GM21526 (cell line): ENCODE measurements around the gene DLX1.
"Not testable (repeated sequence)": the region's sequence is repeated elsewhere in the genome, so short reads cannot be mapped to it uniquely, and the experiment has no call there.

Source experiments
- ATAC-seq: cut with Tn5 transposase; IDR thresholded peaks from one replicate; pipeline ENCODE4 v1.9.1; 2021; ENCODE audit warnings: moderate library complexity; ENCODE audit not compliant: unreplicated experiment, low FRiP score

DLX1 gene

DNA sequence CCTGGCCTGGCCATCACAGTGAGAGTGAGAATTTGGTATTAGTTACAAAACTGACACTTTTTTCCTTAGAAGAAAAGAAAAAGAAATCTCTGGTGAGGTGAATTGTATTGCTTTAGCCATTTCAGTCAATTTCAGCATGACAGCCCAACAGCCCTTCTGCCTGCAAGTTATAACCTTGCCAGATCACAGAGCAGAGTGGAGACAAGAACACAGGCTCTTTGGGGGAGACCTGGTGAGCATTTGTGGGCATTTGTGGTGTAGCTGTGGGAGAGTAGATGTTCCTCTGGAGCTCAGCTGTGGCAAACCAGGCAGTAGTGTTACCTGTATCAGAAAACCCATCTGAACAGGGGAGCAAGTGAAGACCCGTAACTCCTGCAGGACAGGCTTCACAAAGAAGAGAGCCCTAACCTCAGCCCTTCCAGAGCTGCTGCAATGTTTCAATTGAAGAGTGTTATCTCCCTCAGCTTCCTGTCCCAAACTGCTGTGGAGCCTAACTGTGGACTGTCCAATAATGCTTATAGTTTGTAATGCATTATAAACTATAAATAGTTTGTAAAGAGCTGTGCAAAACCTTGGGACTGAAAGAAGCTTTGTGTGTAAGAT, 22.8 kb upstream of the DLX1 start:
- no peak for ATAC-seq

DNA sequence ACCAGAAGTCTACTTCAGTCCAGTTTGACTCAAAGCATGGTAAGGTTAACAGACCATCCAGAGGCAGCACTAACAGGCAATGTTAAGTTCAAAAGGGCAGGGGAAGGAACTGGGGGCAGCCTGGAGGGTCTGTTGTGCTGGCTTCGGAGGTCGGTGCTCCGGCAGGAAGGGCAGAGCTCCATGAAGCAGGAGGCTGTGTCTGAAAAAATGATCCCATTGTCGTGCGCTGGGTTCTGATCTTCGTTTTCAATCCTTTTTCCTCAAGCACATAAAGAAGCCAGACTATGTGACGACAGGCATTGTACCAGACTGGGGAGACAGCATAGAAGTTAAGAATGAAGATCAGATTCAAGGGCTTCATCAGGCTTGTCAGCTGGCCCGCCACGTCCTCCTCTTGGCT, 21.9 kb upstream of the DLX1 start:
- no peak for ATAC-seq

DNA sequence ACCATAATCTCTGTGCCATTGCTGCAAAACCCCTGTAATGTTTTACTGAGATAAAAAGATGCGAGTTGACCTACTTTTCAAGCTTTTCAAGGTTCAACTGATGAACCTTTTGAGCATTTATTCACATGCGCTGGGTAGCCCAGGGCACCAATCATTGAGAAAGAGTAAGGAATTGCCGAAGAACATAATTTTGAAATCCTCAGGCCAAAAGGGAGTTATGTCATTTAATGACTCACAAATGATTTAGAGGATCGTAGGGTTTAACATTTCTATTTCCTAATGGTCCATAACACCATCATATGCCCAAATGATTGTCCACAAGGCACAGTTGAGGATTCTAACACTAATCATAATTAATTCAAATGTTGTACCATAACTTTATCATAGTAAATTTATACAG, 20.2 kb upstream of the DLX1 start:
- ATAC-seq, result no peak

DNA sequence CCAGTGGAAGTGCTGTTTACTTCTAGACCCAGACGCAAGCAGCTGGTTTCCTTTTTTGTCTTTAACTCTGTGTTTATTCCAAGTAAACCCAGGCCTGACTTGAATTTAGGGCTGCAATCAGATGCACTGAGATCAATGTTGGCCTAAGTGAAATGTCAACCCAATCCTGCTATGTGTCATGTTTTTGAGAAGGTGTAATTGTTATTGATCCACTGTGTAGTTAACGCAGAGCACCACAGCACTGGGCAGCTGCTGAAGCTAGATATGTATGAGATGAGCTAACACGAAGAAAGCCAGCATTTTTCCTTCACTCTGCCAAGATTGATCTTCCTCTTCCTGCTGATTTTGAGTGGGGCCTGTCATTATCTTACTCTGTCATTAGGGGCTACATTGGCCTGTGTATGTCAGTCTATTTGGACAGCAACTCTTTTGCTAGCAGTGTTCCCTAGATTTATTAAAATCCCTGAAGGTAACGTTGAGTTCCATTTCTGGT, 18.9 kb upstream of the DLX1 start:
- ATAC-seq, result no peak

DNA sequence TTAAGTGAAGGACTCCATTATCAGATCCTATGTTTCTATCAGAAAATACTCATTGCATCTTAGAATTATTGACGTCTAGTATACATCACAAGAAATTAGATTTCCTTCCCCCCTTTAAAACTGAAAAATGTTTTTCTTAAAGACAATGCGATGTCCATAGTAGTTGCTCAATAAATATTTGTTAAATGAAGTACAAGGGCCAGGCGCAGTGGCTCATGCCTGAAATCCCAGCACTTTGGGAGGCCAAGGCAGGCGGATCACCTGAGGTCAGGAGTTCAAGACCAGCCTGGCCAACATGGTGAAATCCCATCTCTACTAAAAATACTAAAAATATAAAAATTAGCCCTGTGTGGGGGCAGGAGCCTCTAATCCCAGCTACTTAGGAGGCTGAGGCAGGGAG, 17.4 kb upstream of the DLX1 start:
- not testable (repeated sequence) for ATAC-seq

DNA sequence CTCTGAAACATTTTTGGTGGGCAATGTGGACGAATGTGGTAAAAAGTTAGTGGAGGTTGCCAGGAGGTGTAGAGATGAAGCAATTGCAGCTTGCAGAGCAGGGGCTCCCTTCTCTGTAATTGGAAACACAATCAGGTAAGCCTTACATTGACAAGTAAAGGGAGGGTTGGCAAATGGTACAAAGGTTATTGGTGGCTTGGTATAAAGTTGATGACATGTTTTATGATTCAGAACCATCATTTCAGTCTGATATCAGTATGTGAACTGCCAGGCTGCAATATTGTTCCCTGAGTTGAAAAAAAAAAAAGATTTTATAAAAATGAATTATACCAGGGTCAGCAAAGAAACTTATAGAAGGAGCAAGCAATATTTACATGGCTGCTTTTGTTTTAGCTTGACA, 14.4 kb upstream of the DLX1 start:
- no peak for ATAC-seq

DNA sequence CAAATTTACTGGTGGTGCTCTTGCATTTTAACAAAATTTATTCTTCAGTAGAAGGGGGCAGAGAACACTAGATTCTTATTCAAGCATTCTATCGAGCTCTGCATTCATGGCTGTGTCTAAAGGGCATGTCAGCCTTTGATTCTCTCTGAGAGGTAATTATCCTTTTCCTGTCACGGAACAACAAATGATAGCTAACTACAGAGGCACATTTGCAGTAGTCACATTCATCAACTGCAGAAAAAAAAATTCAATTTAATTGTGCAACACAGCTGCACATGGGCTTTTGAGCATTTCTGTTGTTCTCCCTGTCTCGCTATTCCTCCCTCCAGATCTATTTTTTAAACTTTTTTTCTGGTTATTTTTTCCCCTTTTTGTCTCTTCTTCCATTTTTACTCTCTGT, 13.0 kb upstream of the DLX1 start:
- no peak for ATAC-seq

DNA sequence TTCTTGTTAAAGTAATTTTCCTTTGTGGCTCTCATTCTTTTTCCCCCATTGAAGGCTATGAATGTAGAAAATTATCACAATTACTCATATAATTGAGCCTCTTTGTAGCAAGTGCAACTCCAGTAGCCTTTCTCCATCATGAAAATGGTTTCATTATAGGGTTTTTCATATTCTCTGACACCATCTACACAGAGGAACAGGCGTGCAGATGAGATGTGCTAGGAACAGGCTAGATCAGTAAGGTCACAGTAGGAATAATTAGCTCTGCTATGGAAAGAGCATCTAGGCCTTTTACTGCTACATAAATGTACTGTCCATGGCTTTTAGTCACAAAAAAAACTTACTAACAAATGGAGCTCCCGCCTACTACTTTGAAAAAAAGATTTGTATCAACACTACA, 12.6 kb upstream of the DLX1 start:
- ATAC-seq, result no peak

DNA sequence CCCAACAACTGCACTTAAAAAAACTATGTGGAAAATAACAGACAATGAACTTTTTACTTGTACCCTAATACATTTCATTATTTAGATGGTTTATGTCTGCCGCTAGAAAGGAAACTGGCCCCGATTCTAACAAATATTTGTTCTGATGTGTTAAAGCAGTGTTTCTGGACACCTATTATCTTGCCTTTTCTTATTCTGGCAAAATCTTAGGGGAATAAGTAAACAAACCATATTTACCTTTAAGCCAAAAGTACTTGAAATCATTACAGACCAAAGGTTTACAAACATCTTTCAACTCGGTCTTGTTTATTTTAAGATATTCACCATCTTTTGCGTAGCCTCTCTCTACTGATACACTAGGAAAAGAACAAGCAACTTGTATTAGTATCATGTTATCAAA, 11.8 kb upstream of the DLX1 start:
- ATAC-seq, result no peak

DNA sequence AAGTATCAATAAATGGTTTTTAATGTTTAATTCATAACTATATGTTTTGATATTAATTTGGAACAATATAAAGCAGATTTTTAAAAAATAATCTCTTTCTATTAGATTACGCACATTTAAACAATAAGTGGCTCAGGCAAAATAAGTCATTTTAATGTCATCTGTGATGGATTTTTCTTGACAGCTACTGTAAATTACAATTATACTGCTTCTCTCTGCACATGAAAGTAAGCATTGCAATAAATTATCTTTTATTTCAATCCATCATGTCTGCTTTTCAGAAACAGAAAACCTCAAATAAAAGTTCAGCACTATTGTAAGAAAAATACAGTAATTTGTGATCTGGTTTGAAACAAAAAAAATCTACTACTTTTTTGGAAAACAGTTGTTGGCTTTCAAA, 11.1 kb upstream of the DLX1 start:
- no peak for ATAC-seq

DNA sequence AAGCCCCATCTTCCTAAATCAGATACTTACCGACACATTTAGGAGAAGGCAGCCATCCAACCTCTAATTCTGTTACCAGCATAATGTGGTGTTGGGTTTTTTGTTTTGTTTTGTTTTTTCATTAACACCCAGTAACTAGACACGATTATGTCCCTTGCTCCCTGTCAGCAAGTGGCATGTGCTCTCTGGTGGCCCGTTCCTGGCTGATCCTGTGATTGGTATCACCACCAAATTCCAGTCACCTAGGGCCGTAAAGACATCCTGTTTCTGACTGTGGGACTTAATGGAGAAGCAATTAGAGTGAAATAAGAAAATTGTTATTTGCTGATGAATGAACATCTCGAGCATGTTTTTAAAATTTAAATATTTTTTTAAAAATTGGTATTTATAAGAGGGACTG, 5.9 kb upstream of the DLX1 start:
- ATAC-seq, result no peak

DNA sequence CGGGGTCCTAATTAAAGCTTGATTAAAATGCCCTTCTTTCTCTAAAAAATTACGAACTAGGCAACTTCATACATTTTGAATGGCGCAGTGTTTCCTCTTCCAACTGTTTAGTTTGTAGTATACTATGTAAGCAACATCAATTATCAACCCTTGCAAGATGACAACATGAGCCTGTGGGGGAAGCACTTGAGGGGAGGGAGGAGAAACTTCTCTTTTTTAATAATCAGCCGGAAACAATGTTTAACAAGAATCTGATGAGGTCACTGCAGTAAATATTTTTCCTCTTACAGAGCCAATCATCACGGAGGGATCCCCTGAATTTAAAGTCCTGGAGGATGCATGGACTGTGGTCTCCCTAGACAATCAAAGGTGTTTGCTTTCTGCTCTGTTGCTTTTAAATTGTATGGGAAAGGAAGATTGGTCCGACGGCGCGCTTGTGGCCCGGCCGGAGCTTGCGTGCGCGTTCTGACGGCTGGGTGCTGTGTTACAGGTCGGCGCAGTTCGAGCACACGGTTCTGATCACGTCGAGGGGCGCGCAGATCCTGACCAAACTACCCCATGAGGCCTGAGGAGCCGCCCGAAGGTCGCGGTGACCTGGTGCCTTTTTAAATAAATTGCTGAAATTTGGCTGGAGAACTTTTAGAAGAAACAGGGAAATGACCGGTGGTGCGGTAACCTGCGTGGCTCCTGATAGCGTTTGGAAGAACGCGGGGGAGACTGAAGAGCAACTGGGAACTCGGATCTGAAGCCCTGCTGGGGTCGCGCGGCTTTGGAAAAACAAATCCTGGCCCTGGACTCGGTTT, 5.3 kb upstream of the DLX1 start:
- ATAC-seq, result no peak

DNA sequence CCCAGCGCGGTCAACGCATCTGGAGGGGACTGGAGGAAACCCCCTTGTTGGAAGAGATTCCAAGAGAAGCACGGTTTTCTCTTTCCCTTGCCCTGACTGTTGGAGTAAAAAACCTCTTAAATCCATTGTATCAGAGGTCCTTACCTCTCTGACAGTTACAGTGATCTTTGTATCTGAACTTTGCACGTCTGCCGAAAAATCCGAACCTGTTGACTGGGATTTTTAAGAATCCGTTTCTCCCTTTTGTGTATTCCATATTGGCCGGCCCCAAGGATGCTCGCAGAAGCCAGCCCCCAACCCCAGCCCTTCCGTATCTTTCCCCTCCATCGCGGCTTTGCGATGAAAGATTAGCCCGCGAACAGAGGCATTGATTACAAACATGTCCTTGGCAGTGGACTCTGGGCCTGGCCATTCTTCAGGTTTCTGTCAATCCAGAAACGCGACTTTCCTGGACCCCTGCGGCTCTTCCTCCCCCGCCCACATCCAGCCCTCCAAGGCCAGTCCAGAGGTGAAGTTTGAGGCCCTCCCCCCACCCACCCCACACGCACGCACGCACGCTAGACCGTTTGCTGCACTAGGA, 4.6 kb upstream of the DLX1 start:
- ATAC-seq, result no peak

DNA sequence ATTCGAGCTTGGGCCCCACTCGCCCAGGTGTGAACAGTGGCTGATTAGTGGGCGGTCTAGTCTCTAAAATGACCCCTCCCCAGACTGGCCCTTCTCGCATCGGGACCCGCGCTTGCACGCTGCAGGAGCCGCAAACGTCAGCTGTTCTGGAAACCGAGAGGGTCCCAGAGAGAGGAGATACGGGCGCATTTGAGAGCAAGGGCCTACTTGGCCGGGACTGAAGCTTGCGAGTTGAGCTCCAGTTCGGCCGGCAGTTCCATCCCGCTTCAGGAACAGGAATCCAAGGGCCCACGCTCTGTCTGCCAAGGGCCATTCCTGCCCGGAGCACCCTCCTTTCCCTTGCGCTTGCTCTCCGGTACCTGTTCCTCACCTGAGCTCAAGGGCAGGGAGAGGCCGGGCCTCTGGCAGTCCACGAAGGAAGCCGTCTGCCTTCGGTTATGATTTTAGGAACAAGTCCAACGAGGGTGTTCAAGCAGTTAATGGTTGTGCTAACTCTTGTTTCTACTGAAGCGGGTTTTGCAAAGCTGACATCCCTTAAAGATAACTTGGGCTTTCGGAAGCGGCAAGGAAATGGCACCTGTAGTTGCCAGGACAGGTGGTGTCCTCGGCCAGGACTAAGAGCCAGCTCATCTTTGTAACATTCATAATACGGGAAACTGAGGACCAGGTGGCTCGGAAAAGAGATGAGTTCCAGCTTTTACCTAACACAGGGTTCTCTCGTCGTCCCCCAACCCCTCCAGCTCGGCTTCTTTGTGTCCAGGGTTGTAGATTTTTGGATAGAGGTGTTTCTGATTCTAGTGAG, 3.9 kb upstream of the DLX1 start:
- no peak for ATAC-seq

DNA sequence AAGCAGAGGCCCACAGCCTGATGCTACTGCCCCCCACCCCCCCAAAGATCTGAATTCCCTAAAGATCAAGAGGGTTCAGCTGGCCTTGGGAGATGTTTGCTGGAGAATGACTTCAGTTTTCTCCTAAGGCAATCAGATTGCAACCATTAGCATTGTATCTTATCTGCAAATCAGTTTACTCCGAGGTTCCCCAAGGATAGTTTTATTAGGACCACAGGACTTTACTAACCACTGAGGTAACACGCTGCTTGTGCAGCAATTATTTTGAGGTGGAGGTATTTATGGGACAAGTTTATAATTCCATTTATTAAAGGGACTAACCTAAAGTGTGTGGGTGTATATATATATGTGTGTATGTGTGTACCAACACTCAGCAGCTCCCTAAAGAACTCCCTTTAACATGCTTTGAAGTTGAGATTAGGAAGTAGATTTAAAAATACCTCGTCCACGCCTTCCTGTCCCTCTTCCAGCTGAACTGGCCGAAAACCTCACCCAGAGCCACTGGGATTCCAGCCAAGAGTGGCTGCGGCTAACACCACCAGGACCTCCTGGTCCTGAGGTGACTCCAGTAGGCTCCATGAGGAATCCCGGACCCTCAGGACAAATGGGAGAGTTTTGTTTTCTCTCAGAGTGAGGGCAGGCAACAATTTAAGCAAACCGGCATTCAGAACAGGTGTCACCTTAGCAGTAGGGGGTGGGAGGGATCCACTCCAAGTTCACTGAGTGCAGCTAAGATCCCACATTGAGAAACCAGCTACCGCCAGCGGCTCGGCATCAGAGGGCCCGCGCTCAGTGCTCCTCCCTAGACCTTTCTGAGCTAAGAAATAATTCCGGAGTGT, 3.0 kb upstream of the DLX1 start:
- no peak for ATAC-seq

DNA sequence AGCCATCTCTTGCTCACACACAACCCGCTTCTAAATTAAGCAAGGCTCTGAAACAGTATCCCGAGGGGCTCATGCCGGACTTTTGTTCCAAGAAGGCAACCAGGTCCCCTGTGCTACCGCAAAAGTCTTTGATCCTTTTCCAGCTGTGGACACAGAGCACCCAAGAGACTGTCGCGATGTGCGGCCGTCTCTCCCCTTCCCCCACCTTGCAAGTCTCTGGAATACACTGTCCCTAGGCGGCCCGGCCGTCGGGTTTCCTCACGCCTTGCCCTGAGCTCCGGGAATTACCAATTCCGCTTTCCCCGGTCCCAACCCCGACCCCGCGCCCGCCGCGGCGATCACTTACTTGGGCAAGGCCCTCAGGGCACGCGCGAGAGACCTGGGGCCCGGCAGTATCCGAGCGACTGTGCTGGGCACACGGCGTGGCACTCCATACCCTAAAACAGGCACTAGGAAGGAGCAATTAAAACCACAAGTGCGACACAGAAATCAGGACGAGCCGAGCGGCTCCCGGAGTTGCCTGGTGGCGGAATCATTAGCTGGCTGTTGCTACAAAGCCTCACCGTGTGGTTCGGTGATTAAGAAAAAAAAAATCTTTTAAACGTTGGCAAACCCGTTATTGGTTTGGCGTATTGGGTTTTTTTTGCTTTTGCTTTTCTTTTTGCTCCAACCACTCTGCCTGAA, 2.2 kb upstream of the DLX1 start:
- no peak for ATAC-seq

DNA sequence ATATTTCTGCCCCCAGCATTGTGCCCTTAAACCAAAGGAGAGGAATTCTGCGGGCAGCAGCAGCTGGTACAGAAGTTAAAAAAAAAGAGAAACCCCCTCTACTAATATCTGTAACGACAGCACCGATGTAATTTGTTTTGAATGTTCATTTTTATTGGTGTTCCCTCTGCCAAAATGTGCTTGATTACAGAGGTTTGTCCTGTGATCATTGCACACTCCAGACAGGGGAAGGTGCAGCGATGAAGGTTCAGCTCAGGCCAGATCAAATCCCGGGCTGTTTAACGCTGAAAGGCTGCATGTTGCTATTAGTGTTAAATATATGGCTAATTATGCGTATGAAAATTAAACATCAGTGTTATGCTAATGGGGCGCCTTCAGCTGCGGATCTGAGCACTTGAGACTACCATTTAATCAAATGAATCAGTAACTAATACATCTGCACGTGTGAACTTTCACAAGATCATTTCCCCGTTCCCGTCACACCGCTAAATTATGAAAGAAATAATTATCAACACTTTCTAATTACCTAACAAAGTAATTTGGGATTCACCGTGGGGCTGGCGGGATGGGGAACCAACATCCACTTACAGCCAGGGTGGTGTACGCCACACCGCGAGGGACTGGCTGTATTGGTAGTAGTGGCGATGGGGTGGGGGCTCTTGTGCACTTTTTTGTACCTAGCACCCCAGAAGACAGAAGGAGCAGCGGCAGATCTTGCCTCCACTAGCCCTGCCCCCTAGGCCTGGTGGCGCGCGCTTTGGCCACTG, 1.5 kb upstream of the DLX1 start:
- no peak for ATAC-seq

DNA sequence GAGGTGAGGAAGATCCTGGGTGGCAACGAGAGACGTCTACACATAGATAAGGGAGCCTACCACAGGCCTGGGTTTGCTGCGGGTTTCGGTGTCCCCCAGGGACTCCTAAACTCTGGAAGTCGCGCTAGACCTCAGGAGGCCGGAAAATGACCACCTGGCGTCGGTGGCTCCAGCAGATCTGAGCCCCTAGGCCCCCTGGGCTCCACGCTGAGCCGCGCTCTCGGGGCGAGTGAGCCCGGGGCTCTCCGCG, 987 bp upstream of the DLX1 start:
- ATAC-seq, result no peak
